ENCODE measurements around the gene SBNO1. TPM values are rescaled to one million over a fixed set of nuclear protein-coding genes. Genes with fewer than 3 reads are reported as not detected.

Gene SBNO1
- total and polyA plus RNA-seq, 2 donors (not counting 3 experiments of a cell fraction or from before 2014, with no cell fraction given), result 4.8 to 34.2 TPM

DNA sequence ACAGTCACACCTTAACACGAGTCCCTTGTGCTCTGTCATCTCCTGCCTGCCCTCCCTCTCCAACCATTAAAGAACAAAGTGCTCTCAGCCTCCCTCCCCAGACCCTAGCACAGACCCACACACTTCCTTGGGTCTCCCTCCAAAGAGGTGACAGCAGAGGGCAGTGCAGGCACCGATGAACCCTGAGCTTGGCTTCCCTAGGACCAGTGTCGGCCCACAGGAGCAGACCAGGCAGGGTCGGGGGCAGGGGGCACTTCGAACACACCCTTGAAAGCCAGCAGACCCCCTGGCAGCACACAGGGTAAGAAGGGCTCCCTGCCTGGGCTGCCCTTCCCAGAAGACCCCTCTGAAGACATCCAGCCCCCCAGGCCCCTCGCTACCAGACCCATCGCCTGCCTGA, 100.0 kb downstream of the SBNO1 start:
- H3K4me2 ChIP-seq (ENCODE audit: insufficient read depth, low read length), result no peak overlapping the region
- H3K9ac ChIP-seq (replicated peaks; ENCODE audit: extremely low read depth, insufficient read depth, low read length), result no peak overlapping the region
- no peaks in the 10 kb centered on the region for H3K9me1 ChIP-seq (replicated peaks; ENCODE audit: control insufficient read depth, extremely low read depth, insufficient read depth, low read length)
- ChIA-PET CTCF (interaction anchor here (0.6 to 1.5 kb wide), 3 partner anchors 319 to 447 kb away, joined by 3 read pairs; partner anchors contain the start of genes ATP6V0A2, DDX55 and TMED2), POLR2A (interaction anchor here (0.6 kb wide), 1 partner anchor 10 kb away, joined by 3 read pairs; no protein-coding TSS in a partner anchor)
- H3K9me3 ChIP-seq (replicated peaks; ENCODE audit: control insufficient read depth, insufficient read depth, low read length), result no peaks in the 10 kb centered on the region
- H3K27ac ChIP-seq (ENCODE audit: insufficient read depth, low read depth, low read length), result no peak overlapping the region
- peaks cover 59% of the 10 kb centered on the region for H3K79me2 ChIP-seq (ENCODE audit: control insufficient read depth, insufficient read depth, low read length)
- TF ChIP-seq, protein P1, sequence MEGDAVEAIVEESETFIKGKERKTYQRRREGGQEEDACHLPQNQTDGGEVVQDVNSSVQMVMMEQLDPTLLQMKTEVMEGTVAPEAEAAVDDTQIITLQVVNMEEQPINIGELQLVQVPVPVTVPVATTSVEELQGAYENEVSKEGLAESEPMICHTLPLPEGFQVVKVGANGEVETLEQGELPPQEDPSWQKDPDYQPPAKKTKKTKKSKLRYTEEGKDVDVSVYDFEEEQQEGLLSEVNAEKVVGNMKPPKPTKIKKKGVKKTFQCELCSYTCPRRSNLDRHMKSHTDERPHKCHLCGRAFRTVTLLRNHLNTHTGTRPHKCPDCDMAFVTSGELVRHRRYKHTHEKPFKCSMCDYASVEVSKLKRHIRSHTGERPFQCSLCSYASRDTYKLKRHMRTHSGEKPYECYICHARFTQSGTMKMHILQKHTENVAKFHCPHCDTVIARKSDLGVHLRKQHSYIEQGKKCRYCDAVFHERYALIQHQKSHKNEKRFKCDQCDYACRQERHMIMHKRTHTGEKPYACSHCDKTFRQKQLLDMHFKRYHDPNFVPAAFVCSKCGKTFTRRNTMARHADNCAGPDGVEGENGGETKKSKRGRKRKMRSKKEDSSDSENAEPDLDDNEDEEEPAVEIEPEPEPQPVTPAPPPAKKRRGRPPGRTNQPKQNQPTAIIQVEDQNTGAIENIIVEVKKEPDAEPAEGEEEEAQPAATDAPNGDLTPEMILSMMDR (IDR thresholded peaks at IDR 0.05; ENCODE audit: extremely low read depth in 1 of 2, insufficient read depth in 1 of 2, low read depth in 1 of 2, low read length in 2 of 2), result peak in 1 of 2 donors; percentile 14
- TF ChIP-seq, protein P2, sequence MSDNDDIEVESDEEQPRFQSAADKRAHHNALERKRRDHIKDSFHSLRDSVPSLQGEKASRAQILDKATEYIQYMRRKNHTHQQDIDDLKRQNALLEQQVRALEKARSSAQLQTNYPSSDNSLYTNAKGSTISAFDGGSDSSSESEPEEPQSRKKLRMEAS (IDR thresholded peaks at IDR 0.05; ENCODE audit: insufficient read depth, insufficient read length), result no peak
- no peak overlapping the region for H2AFZ ChIP-seq (ENCODE audit: low read depth, low read length)
- intact Hi-C loops (cut with micrococcal nuclease) (no loop called here), dilution Hi-C loops (cut with MboI; ENCODE audit: extremely low pct_ligation_motif_present, low sequenced_read_pairs) (no loop called here)
- peak; percentile 12 for FAIRE-seq
- peaks cover 21 to 48% of the 10 kb centered on the region in 2 experiments for H3K36me3 ChIP-seq (ENCODE audit: control insufficient read depth in 2 of 2, extremely low read depth in 1 of 2, insufficient read depth in 2 of 2, low read length in 2 of 2)
- H4K20me1 ChIP-seq (replicated peaks; ENCODE audit: control insufficient read depth, extremely low read depth, insufficient read depth, low read length), result no peaks in the 10 kb centered on the region
- BruUV-seq (replicated peaks), result no TSS peak
- H3K4me3 ChIP-seq (replicated peaks in 1 of 3; ENCODE audit: insufficient read depth in 1 of 3, low read depth in 1 of 3, low read length in 3 of 3), result no peak overlapping the region
- DNase-seq (ENCODE audit: low read depth, low spot score), result no peak
- peaks cover 18% of the 10 kb centered on the region for H3K4me1 ChIP-seq (ENCODE audit: control insufficient read depth, extremely low read depth, insufficient read depth, low read length)
- no peaks in the 10 kb centered on the region for H3K27me3 ChIP-seq (ENCODE audit: control insufficient read depth in 2 of 2, insufficient read depth in 2 of 2, low read length in 2 of 2)

DNA sequence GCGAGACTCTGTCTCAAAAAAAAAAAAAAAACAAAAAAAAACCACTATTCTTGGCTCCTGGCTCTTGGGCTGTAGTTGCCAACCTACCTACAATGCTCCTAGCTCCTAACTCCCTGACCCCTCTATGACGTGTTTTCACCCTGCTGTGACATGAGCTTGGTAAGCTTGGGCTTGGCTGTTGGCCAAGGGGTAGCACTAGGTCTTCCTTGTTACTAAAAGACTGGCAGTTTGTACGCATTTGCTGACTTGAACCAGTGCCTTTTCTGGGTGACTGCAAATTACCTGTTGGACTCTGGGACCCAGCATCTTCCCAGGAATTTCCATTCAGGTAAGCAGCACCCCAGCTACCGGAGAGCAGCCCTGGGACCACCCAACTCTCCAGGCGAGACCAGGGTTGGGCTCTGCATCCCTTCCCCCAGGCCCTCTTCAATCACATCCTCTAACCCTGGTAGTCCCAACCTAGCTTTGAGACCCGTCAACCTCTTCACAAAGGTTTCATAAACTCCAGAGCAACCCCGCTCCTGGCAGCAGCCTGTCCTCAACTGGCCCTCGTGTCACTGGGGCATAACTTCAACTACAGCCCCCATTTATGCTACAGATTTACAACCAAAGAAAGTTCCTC, 101.3 kb downstream of the SBNO1 start:
- H3K27me3 ChIP-seq (ENCODE audit: control insufficient read depth in 2 of 2, insufficient read depth in 2 of 2, low read length in 2 of 2), result no peaks in the 10 kb centered on the region
- peaks cover 47% of the 10 kb centered on the region for H3K79me2 ChIP-seq (ENCODE audit: control insufficient read depth, insufficient read depth, low read length)
- no peak overlapping the region for H3K9ac ChIP-seq (replicated peaks; ENCODE audit: extremely low read depth, insufficient read depth, low read length)
- no peak overlapping the region for H3K4me3 ChIP-seq (replicated peaks in 1 of 3; ENCODE audit: insufficient read depth in 1 of 3, low read depth in 1 of 3, low read length in 3 of 3)
- peaks cover 27 to 57% of the 10 kb centered on the region in 2 experiments for H3K36me3 ChIP-seq (ENCODE audit: control insufficient read depth in 2 of 2, extremely low read depth in 1 of 2, insufficient read depth in 2 of 2, low read length in 2 of 2)
- FAIRE-seq, result no peak
- intact Hi-C loops (cut with micrococcal nuclease), result no loop called here
- ChIA-PET CTCF (no interaction called here), POLR2A (interaction anchor here (0.7 kb wide), 1 partner anchor 264 kb away, joined by 3 read pairs; no protein-coding TSS in a partner anchor)
- H3K4me1 ChIP-seq (ENCODE audit: control insufficient read depth, extremely low read depth, insufficient read depth, low read length), result peaks cover 8% of the 10 kb centered on the region
- no peak for DNase-seq (ENCODE audit: low read depth, low spot score)
- H3K27ac ChIP-seq (ENCODE audit: insufficient read depth, low read depth, low read length), result no peak overlapping the region
- no peaks in the 10 kb centered on the region for H4K20me1 ChIP-seq (replicated peaks; ENCODE audit: control insufficient read depth, extremely low read depth, insufficient read depth, low read length)
- H2AFZ ChIP-seq (ENCODE audit: low read depth, low read length), result no peak overlapping the region
- dilution Hi-C loops (cut with MboI; ENCODE audit: extremely low pct_ligation_motif_present, low sequenced_read_pairs), result no loop called here
- H3K4me2 ChIP-seq (ENCODE audit: insufficient read depth, low read length), result no peak overlapping the region
- H3K9me1 ChIP-seq (replicated peaks; ENCODE audit: control insufficient read depth, extremely low read depth, insufficient read depth, low read length), result no peaks in the 10 kb centered on the region
- no TSS peak for BruUV-seq (replicated peaks)
- H3K9me3 ChIP-seq (replicated peaks; ENCODE audit: control insufficient read depth, insufficient read depth, low read length), result no peaks in the 10 kb centered on the region
- no peak for TF ChIP-seq POLR2AphosphoS5 (IDR thresholded peaks at IDR 0.05; ENCODE audit: insufficient read depth, low read depth, low read length)
- no peak for TF ChIP-seq MYC (IDR thresholded peaks at IDR 0.05; ENCODE audit: low read depth, low read length)
- TF ChIP-seq, protein P1 (IDR thresholded peaks at IDR 0.05; ENCODE audit: extremely low read depth in 1 of 2, insufficient read depth in 1 of 2, low read depth in 1 of 2, low read length in 2 of 2), result no peak
- TF ChIP-seq, protein P2 (IDR thresholded peaks at IDR 0.05; ENCODE audit: insufficient read depth, insufficient read length), result no peak
- no peak for TF ChIP-seq POLR2A (IDR thresholded peaks at IDR 0.05; ENCODE audit: low read depth, low read length)
- no peak for TF ChIP-seq GATA2 (IDR thresholded peaks at IDR 0.05; ENCODE audit: insufficient read depth, insufficient read length, low read depth, low read length)
- TF ChIP-seq EZH2 (IDR thresholded peaks at IDR 0.05; ENCODE audit: borderline replicate concordance, low read depth, low read length, severe bottlenecking), result no peak
- no peak for TF ChIP-seq JUN (IDR thresholded peaks at IDR 0.05; ENCODE audit: borderline replicate concordance, insufficient read depth, insufficient read length, low read depth)
- TF ChIP-seq FOS (IDR thresholded peaks at IDR 0.05; ENCODE audit: borderline replicate concordance, insufficient read depth, low read length), result no peak
